ENCODE results near the gene HOXB5.

Gene HOXB5

GRCh38 chr17:48556576-48557401 lies 36.8 kb downstream of the HOXB5 start:
- no peak for DNase-seq

GRCh38 chr17:48556229-48556575 lies 37.4 kb downstream of the HOXB5 start:
- DNase-seq = no peak

- no peak for DNase-seq
Observed at GRCh38 chr17:48555258-48556228, 38.0 kb downstream of the HOXB5 start.

GRCh38 chr17:48554412-48555257 lies 38.9 kb downstream of the HOXB5 start:
- DNase-seq = no peak

GRCh38 chr17:48553826-48554225 lies 39.8 kb downstream of the HOXB5 start:
- DNase-seq = no peak

GRCh38 chr17:48553190-48553547 lies 40.4 kb downstream of the HOXB5 start:
- DNase-seq = no peak

GRCh38 chr17:48552466-48553189 lies 41.0 kb downstream of the HOXB5 start:
- DNase-seq = no peak

GRCh38 chr17:48551596-48552465 lies 41.7 kb downstream of the HOXB5 start:
- no peak for DNase-seq

- no peak for DNase-seq
Observed at GRCh38 chr17:48551214-48551555, 42.4 kb downstream of the HOXB5 start.

- no peak for DNase-seq
Observed at GRCh38 chr17:48550502-48551213, 42.9 kb downstream of the HOXB5 start.

- DNase-seq = no peak
Observed at GRCh38 chr17:48549914-48550501, 43.6 kb downstream of the HOXB5 start.

- DNase-seq = no peak
Observed at GRCh38 chr17:48549281-48549630, 44.3 kb downstream of the HOXB5 start.

GRCh38 chr17:48548523-48549280 lies 44.9 kb downstream of the HOXB5 start:
- DNase-seq = no peak

- no peak for DNase-seq
Observed at GRCh38 chr17:48547808-48548522, 45.6 kb downstream of the HOXB5 start.

- no peak for DNase-seq
Observed at GRCh38 chr17:48546924-48547807, 46.4 kb downstream of the HOXB5 start.

GRCh38 chr17:48546137-48546923 lies 47.2 kb downstream of the HOXB5 start:
- no peak for DNase-seq

GRCh38 chr17:48545539-48545938 lies 48.0 kb downstream of the HOXB5 start:
- DNase-seq = no peak
